NCI-H2107 treated with DMSO at 0.1 percent for 48 hours (cell line): Measurements from ENCODE around the gene ANKLE1.
"Not testable (repeated sequence)": the region's sequence is repeated elsewhere in the genome, so short reads cannot be mapped to it uniquely, and the experiment has no call there.

Experiments used
- DNase-seq: peaks from one replicate; lab custom pipeline; 2025; ENCODE audit not compliant: unreplicated experiment; lab: John Stamatoyannopoulos, UW

The ANKLE1 gene

DNA sequence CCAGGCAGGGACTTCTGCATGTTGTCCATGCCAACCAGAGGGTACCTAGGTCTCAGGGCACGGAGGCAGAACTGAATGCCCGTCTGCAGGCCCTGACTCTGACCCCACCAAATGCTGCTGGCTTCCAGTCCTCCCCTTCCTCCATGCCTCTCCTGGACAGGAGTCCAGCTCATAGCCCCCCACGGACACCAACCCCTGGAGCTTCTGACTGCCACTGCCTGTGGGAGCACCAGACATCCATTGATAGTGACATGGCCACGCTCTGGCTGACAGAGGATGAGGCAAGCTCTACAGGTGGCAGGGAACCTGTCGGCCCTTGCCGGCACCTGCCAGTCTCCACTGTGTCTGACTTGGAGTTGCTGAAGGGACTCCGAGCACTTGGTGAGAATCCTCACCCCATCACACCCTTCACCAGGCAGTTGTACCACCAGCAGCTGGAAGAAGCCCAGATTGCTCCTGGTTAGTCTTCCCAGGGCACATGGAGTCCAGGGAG is 1.8 kb downstream of the ANKLE1 start:
- no peak for DNase-seq

DNA sequence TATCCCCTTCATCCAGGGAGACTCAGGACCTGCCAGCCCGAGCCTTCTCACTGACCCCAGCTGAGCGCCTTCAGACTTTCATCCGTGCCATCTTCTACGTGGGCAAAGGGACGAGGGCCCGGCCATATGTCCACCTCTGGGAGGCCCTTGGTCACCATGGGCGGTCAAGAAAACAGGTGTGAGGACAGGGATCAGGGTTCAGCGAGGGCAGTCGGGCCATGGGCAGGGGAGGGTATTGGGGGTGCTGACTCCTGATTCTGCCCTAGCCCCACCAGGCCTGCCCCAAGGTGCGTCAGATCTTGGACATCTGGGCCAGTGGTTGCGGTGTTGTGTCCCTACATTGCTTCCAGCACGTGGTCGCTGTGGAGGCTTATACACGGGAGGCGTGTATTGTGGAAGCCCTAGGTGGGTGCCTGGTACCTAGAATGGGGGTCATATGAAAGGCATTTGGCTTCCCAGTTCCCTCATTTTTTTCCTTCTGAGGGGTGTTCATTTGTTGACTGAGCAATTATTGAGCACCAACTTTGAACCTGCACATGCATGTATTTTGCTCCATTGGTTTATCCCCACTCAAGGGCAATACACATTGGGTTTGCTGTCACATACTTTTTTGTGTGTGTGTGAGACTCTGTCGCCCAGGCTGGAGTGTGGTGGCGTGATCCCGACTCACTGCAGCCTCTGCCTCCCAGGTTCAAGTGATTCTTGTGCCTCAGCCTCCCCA is 3.9 kb downstream of the ANKLE1 start:
- no peak for DNase-seq

DNA sequence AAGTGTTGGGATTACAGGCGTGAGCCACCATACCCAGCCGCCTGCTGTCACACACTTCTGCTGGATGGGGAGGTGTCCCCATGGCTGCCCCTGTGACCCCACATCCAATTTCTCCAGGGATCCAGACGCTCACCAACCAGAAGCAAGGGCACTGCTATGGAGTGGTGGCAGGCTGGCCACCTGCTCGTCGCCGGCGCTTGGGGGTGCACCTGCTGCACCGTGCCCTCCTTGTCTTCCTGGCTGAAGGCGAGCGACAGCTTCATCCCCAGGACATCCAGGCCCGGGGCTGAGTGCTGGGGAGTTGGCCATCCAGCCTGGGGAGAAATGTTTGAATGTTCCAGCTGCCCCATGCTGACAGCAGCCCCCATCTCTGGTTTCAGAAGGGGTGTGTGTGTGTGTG is 4.6 kb downstream of the ANKLE1 start:
- no peak for DNase-seq

DNA sequence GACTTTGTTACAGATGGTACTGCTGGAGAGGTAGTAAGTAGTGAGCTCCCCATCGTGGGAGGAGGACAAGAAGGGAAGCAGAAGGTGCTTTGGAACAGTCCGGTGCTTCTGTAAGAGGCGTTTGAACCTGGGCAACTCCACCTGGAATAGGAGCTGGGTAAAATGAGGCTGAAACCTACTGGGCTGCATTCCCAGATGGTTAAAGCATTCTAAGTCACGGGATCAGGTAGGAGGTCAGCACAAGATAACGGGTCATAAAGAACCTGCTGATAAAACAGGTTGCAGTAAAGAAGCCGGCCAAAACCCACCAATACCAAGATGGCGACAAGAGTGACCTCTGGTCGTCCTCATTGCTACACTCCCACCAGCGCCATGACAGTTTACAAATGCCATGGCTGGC is 5.1 kb downstream of the ANKLE1 start:
- no peak for DNase-seq

GRCh38 chr19:17289489-17289888 is 7.8 kb downstream of the ANKLE1 start:
- DNase-seq, result no peak

DNA sequence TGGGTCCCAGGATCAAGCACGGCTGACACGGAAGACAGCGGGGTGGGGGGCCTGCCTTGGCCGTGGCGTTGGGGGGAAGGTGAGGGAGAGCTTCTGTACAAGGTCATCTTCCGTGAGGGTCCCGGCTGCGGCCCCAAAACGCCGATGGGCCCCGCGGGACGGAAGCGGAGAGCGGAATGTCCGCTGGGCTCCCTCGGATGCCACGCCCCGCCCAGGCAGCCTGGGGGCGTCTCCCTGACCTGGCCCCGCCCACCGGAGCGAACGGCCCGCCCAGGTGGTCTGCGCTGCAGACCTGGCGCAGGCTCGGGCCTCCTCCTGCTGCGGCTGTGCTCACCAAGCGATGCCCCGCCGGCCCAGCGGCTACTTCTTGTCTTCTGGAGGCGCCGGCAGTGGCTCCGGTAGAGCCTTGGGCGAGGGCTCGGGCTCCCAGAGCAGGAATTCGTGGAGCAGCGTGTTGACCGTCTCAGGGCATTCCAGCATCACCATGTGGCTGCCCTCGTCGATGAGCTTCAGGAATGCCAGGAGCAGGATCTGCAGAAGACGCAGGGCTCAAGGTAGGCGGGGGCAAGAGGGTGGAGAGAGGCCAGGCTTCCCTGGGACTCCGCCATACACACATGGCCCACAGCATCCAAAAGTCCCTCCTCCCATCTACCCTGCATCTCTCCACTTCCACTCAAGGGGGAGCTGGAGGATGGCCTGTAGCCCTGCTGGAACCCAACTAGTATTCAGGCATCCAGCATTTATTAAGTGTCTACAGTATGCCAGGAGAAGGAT is 10.8 kb downstream of the ANKLE1 start:
- DNase-seq, result peak; percentile 15

DNA sequence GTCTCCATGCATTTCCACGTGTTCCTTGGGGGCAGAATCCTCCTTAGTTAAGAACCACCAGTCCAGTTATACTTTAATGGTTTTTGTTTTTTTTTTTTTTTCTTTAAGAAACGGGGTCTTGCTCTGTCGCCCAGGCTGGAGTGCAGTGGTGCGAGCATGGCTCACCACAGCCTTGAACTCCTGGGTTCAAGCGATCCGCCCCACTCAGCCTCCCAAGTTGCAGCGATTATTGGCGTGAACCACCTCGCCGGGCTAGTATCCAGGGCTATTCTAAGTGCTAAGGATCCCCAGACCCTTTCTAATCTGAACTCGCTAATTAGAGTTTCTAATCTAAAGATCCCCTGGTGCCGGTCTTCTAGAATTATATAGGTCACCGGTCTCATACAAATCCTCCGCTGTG is 11.9 kb downstream of the ANKLE1 start:
- DNase-seq, result no peak

DNA sequence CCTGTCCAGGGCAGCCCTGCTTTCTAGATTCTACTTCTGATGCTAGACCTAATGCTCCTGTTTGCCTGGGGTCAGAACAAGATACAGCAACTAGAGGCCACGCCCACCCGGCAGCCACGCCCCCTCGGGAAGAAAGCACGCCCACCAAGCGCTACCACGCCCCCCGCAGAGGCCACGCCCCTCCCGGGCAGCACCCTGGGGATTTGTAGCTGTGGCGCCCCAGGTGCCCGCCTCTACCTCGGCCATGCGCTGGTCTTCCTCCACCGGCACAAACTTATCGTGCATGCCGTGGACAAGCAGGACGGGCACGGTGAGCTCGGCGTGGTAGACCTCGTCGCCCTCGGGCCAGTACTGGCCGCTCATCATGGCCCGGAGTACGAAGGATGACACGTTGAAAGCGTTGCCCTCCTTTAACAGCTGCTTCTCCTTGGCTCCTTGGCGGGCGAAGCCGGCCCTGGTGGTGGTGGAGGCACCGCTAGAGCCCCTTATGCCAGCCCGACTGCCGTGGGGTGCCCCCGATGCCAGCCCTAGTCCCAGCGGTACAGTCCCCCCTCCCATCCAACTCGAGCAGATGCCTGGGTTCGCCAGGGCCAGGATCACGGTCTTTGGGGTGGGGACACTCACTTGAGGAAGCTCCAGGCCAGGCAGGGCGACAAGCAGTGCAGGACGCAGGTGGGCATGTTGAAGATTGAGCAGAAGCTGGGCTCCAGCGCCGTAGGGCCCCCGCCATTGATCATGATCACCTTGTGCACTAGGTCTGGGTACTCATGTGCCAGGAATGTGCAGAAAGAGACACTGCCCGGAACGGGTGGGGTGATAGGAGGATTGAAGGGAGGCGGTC is 12.6 kb downstream of the ANKLE1 start:
- DNase-seq, result no peak

GRCh38 chr19:17295551-17295950 is 13.8 kb downstream of the ANKLE1 start:
- not testable (repeated sequence) for DNase-seq

- no peak for DNase-seq
Observed at GRCh38 chr19:17296273-17296672, 14.6 kb downstream of the ANKLE1 start.

- no peak for DNase-seq
Observed at GRCh38 chr19:17296976-17297375, 15.3 kb downstream of the ANKLE1 start.

- DNase-seq, result no peak
Observed at GRCh38 chr19:17300992-17301619, 19.4 kb downstream of the ANKLE1 start.

GRCh38 chr19:17302391-17303166 is 20.9 kb downstream of the ANKLE1 start:
- no peak for DNase-seq

- DNase-seq, result peak; percentile 55
Observed at GRCh38 chr19:17303167-17303939, 21.7 kb downstream of the ANKLE1 start, which contains the start of gene ABHD8. ABHD8 (minus strand) TSS chr19:17303425; CDS start chr19:17301616, 1,809 bp downstream.

DNA sequence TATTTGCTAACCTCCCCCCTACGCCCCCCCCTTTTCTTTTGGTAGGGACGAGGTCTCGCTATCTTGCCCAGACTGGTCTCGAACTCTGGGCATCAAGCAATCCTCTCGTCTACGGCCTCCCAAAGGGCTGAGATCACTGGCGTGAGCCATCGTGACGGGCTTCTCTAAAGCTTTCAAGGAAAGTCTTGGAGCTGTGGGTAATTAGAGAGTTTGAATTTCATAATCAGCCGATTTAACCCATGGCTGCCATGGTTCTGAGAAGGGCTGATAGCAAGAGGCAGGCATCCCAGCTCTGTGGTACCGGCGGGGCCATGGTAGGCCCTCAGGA is 22.2 kb downstream of the ANKLE1 start:
- DNase-seq, result no peak

DNA sequence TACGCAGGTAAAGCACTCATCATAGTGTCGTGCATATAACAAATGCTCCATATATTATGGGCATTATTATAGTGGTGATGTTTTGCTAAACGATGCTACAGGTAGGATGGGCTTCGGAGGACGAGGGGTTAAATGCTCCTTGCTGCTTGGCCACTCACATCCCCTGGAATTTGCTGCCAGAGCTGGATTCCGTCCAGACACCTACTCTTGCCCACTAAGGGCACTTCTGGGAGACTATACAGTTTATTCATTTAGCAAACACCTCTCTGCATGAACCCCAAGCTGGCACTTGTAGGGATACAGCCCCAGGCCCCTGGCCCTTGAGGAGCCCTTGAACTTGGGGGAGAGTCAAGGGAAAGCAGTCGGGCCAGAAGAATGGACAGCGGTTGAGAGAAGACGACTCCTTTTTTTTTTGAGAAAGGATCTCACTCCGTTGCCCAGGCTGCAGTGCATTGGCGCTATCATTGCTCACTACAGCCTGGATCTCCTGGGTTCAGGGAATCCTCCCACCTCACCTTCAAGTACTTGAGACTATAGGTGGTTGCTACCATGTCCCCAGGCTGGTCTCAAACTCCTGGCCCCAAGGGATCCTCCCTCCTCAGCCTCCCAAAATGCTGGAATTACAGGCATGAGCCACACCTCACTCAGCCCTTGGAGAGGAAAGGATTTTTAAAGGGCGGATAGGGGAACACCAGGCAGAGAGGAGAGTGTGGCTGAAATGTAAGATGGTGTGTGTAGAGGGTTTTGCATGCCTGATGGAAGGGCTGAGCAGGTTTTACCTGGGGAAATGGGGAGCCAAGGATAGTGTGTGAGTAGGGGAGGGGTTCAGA is 22.9 kb downstream of the ANKLE1 start:
- DNase-seq, result no peak

DNA sequence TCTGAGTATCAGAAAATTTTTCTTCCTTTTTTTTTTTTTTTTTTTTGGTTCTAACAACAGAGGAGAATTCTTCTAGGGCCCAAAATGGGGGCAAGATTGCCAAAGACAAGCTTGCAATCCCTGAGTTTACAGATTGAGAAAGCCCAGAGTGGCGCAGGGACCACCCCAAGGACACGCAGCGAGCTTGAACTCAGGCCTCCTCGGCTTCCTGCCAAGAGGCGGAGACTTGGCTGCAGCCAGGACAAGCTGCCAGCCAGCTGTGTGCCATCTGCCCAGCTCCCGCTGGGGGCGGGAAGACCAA is 23.5 kb downstream of the ANKLE1 start:
- no peak for DNase-seq

DNA sequence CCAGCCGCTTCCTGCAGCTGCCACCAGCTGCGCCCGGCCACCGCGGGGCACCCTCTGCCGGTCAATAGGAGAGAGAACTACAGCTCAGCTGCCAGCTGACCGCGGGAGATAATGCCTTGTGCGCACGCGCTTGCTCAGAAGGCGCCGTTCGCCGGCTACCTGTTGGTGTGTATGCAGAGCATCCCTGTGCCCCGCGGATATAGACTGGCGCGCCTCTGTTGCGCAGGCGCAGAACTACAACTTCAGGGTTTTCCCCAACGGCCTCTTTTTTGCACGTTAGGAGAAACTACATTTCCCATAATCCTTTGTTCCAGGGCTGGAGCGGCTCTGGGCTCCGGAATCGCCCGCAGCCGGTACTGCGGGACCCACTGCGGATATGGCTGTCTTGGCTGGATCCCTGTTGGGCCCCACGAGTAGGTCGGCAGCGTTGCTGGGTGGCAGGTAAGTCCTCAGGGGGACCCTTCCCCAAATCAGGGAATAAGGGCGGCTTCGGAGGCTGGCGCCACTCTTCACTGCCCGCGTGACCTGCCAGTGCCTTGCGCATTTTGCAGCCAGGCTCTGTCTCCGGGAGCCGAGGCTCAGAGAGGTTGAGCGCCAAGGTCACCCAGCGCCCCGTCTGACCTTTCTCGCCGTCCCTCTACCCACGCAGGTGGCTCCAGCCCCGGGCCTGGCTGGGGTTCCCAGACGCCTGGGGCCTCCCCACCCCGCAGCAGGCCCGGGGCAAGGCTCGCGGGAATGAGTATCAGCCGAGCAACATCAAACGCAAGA is 24.0 kb downstream of the ANKLE1 start, which contains the start of gene MRPL34:
Gene MRPL34 (plus strand): TSS at position 356 of the 768 bp plus-strand sequence. CDS start 21 bp downstream, at position 377.
- DNase-seq, result peak; percentile 98
